GM12878 (cell line): Measurements from ENCODE around the gene ZBTB49. TPM values are rescaled to one million over a fixed set of nuclear protein-coding genes. Genes with fewer than 3 reads are reported as not detected.

Experiments
- BACH1 ChIP-seq: fragments of 450-650 bp; IDR thresholded peaks from 2 replicates; pipeline ENCODE4 v1.6.1; 2017; ENCODE audit warnings: mild to moderate bottlenecking, borderline replicate concordance
- BCL11A ChIP-seq: IDR thresholded peaks from 2 replicates; pipeline ENCODE4 v1.6.1; 2011; ENCODE audit warnings: low read depth, low read length
- BRCA1 ChIP-seq: IDR thresholded peaks from 2 replicates; pipeline ENCODE4 v1.6.1; 2011; ENCODE audit warnings: low read depth, low read length, improper control_type of control experiment
- CBFB ChIP-seq: IDR thresholded peaks from 2 replicates; pipeline ENCODE4 v1.6.1; 2016; ENCODE audit warnings: antibody characterized with exemption, low read depth
- CHD2 ChIP-seq: IDR thresholded peaks from 2 replicates; pipeline ENCODE4 v1.6.1; 2011; ENCODE audit warnings: low read depth, low read length, improper control_type of control experiment, borderline replicate concordance
- E2F8 ChIP-seq: fragments of 450-650 bp; IDR thresholded peaks from 2 replicates; pipeline ENCODE4 v1.6.1; 2018; ENCODE audit warnings: mild to moderate bottlenecking, low read depth, moderate library complexity; ENCODE audit not compliant: partially characterized antibody
- IKZF2 ChIP-seq, 2 experiments: fragments of 450-650 bp; IDR thresholded peaks; 2 replicates each; pipeline ENCODE4 v1.6.1; 2017; ENCODE audit warnings: mild to moderate bottlenecking in 2 of 2, moderate library complexity in 2 of 2
- IRF4 ChIP-seq: IDR thresholded peaks from 2 replicates; pipeline ENCODE4 v1.6.1; 2011; ENCODE audit warnings: low read depth, low read length
- MLLT1 ChIP-seq: fragments of 450-650 bp; IDR thresholded peaks from 2 replicates; pipeline ENCODE4 v1.6.1; 2016; ENCODE audit warnings: mild to moderate bottlenecking
- MXI1 ChIP-seq: fragments of 150-350 bp; IDR thresholded peaks from 2 replicates; pipeline ENCODE4 v1.6.1; 2011; ENCODE audit warnings: low read depth, mild to moderate bottlenecking, inconsistent platforms, low read length, improper control_type of control experiment
- PKNOX1 ChIP-seq: fragments of 450-650 bp; IDR thresholded peaks from 2 replicates; pipeline ENCODE4 v1.6.1; 2016; ENCODE audit warnings: mild to moderate bottlenecking
- POLR2A ChIP-seq: IDR thresholded peaks from 2 replicates; pipeline ENCODE4 v1.6.1; 2011; ENCODE audit warnings: low read depth, mild to moderate bottlenecking, low read length
- POLR2AphosphoS2 ChIP-seq: IDR thresholded peaks from 2 replicates; pipeline ENCODE4 v1.6.1; 2011; ENCODE audit warnings: low read depth, mild to moderate bottlenecking, low read length, improper control_type of control experiment, moderate library complexity
- RCOR1 ChIP-seq: conservative IDR thresholded peaks from 2 replicates; pipeline ENCODE4 v1.6.1; 2012; ENCODE audit warnings: low read depth, low read length, improper control_type of control experiment
- RELA ChIP-seq: fragments of 450-650 bp; IDR thresholded peaks from 2 replicates; pipeline ENCODE4 v1.8.0; 2014; ENCODE audit warnings: borderline replicate concordance; ENCODE audit not compliant: partially characterized antibody
- SIX5 ChIP-seq: IDR thresholded peaks from 2 replicates; pipeline ENCODE4 v1.6.1; 2011; ENCODE audit warnings: mild to moderate bottlenecking, low read depth, low read length, moderate library complexity; ENCODE audit not compliant: severe bottlenecking
- SMAD1 ChIP-seq: fragments of 450-650 bp; IDR thresholded peaks from 2 replicates; pipeline ENCODE4 v1.6.1; 2018; ENCODE audit warnings: mild to moderate bottlenecking, low read depth; ENCODE audit not compliant: partially characterized antibody
- SREBF2 ChIP-seq: IDR thresholded peaks from 2 replicates; pipeline ENCODE4 v1.6.1; 2012; ENCODE audit warnings: mild to moderate bottlenecking, low read length
- SRF ChIP-seq, 2 experiments: IDR thresholded peaks; 2 replicates each; pipeline ENCODE4 v1.6.1; 2011; ENCODE audit warnings: low read depth in 2 of 2, low read length in 2 of 2, mild to moderate bottlenecking in 1 of 2, moderate library complexity in 1 of 2
- ZBTB40 ChIP-seq: fragments of 450-650 bp; IDR thresholded peaks from 2 replicates; pipeline ENCODE4 v1.6.1; 2016; ENCODE audit warnings: mild to moderate bottlenecking, moderate library complexity, borderline replicate concordance
- ZNF24 ChIP-seq: fragments of 450-650 bp; IDR thresholded peaks from 2 replicates; pipeline ENCODE4 v1.6.1; 2017; ENCODE audit warnings: antibody characterized with exemption, mild to moderate bottlenecking
- polyA plus RNA-seq, 11 experiments: library from polyadenylated mRNA; depleted of rRNA in 4 of 11; unstranded in 6 of 11; stranded (reverse) in 5 of 11; fragments of >200 nt; fragmentation: Nextera tagmentation in 4 of 11; fragmentation: Illumina TruSeq in 1 of 11; extraction: Ambion mirVana in 4 of 11; extraction: Trizol in 1 of 11; gene quantifications; 1 replicate in 1 of 11; 2 replicates in 10 of 11; pipeline versions ENCODE4 v1.2.1 to v1.2.3, GENCODE V29; 2011 to 2016; ENCODE audit warnings: inconsistent platforms in 2 of 11, missing spikeins in 2 of 11, low read depth in 1 of 11
- total RNA-seq, 4 experiments: library from RNA; depleted of rRNA in 3 of 4; stranded (reverse); fragments of >200 nt in 3 of 4; fragmentation: Illumina TruSeq in 1 of 4; extraction: Trizol in 1 of 4; gene quantifications; 2 replicates each; pipeline versions ENCODE4 v1.2.1 to v1.2.3, GENCODE V29; 2013 to 2021

ZBTB49 gene
- total and polyA plus RNA-seq, 10 of the 15 experiments (the other 5 are each of a cell fraction or from before 2014, with no cell fraction given): 0.37 to 4.8 (median 4.1) TPM

- peak; percentile 59 for TF ChIP-seq MLLT1
- peak; percentile 97 for TF ChIP-seq ZBTB40
- peak; percentile 85 for TF ChIP-seq POLR2AphosphoS2
- TF ChIP-seq IRF4: peak; percentile 71; the same call in 1 of the 2 replicates
- TF ChIP-seq IKZF2 (IDR thresholded peaks at IDR 0.05): peak; percentile 67 to 76
- TF ChIP-seq BRCA1: no peak
- peak; percentile 72; the same call in 1 of the 2 replicates for TF ChIP-seq MXI1
- TF ChIP-seq CBFB: peak; percentile 79; the same call in 1 of the 2 replicates
- peak; percentile 98 for TF ChIP-seq POLR2A
- peak; percentile 85 for TF ChIP-seq E2F8
- peak in 1 of 2 experiments; percentile 68; a peak in 1 of 4 replicates for TF ChIP-seq SRF (IDR thresholded peaks at IDR 0.05; ENCODE audit: low read depth in 2 of 2, low read length in 2 of 2)
- peak; percentile 70 for TF ChIP-seq RELA
- no peak for TF ChIP-seq RCOR1
- TF ChIP-seq SREBF2: peak; percentile 45; the same call in 1 of the 2 replicates
- peak; percentile 61; the same call in 1 of the 2 replicates for TF ChIP-seq BACH1
- TF ChIP-seq PKNOX1: peak; percentile 49
- peak; percentile 49 for TF ChIP-seq SIX5
- no peak for TF ChIP-seq ZNF24
- TF ChIP-seq SMAD1: peak; percentile 42
- no peak for TF ChIP-seq BCL11A
- TF ChIP-seq CHD2: peak; percentile 58; the same call in 1 of the 2 replicates
These were observed 41.8 kb upstream of the ZBTB49 start, which contains the start of gene TMEM128 (continued) for GRCh38 chr4:4248029-4248884.
